WERI-Rb-1 (cell line): Measurements from ENCODE around the gene LRIG1.

Source experiments
- DNase-seq: peaks from one replicate; pipeline ENCODE4 v3.0.0-alpha.2; 2020
- H3K27ac ChIP-seq: fragments of 250-450 bp; sonication (Bioruptor Pico); 2 replicates; pipeline ENCODE4 v1.5.1; 2020; ENCODE audit warnings: mild to moderate bottlenecking, moderate library complexity
- H3K27me3 ChIP-seq: fragments of 250-450 bp; sonication (Bioruptor Pico); 2 replicates; pipeline ENCODE4 v1.5.1; 2021; ENCODE audit warnings: mild to moderate bottlenecking, low read depth, moderate library complexity; ENCODE audit not compliant: insufficient read depth, severe bottlenecking
- H3K36me3 ChIP-seq: fragments of 250-450 bp; sonication (Bioruptor Pico); 2 replicates; pipeline ENCODE4 v1.5.1; 2020; ENCODE audit warnings: mild to moderate bottlenecking, moderate library complexity
- H3K4me3 ChIP-seq: 2 replicates; pipeline ENCODE4 v1.5.1; 2011; ENCODE audit warnings: low read depth, mild to moderate bottlenecking, control low read depth, low read length
- H3K9me3 ChIP-seq: fragments of 250-450 bp; sonication (Bioruptor Pico); 2 replicates; pipeline ENCODE4 v1.5.1; 2021; ENCODE audit warnings: mild to moderate bottlenecking, moderate library complexity; ENCODE audit not compliant: severe bottlenecking
- CTCF ChIP-seq: IDR thresholded peaks from 2 replicates; pipeline ENCODE4 v1.5.1; 2011; ENCODE audit warnings: low read depth, mild to moderate bottlenecking, control low read depth, inconsistent platforms, low read length

LRIG1 gene

GRCh38 chr3:66497985-66498671, 2.7 kb downstream of the LRIG1 start:
- no peak for DNase-seq
- Histone ChIP-seq H3K27ac (no peak overlapping the region), H3K36me3 (peaks cover 5% of the 10 kb centered on the region; the same call in 1 of the 2 replicates), H3K27me3 (no peaks in the 10 kb centered on the region), H3K9me3 (no peaks in the 10 kb centered on the region), H3K4me3 (no peak overlapping the region)
- TF ChIP-seq CTCF = no peak

DNA sequence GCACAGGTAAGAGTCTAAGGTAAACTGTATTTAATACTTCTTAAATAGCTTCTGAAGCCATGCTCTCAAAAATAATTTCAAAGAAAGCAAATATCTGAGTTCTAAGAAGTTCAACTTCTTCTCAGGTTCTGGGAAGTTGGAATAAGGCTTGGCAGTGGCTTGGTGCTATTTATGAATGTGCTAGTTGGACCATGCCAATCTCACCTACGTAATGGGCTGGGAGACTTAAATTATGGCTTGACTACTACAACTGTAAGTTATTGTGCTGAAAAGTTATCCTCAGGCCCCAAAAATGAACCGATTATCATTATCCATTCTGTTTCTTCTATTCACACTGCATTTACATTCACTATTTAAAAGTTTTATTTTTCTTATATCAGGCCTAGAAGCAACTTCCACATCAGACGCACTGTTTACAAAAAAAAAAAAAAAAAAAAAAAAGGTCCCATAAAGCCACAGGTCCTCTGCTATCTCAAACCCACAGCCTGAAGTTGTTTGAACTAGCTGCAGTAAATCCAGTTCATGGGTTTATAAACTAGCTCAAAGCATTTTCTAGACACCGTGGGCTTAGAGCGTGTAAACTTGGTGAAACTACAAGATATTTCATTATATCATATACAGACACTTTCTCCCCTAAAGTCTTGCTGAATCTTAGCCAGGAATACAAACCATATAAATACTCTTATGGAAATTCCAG, 3.4 kb downstream of the LRIG1 start:
- no peak overlapping the region for H3K27ac ChIP-seq
- no peak for TF ChIP-seq CTCF
- no peak overlapping the region for H3K4me3 ChIP-seq
- H3K9me3 ChIP-seq = no peaks in the 10 kb centered on the region
- DNase-seq = no peak
- H3K36me3 ChIP-seq = peaks cover 5% of the 10 kb centered on the region; the same call in 1 of the 2 replicates
- no peaks in the 10 kb centered on the region for H3K27me3 ChIP-seq

DNA sequence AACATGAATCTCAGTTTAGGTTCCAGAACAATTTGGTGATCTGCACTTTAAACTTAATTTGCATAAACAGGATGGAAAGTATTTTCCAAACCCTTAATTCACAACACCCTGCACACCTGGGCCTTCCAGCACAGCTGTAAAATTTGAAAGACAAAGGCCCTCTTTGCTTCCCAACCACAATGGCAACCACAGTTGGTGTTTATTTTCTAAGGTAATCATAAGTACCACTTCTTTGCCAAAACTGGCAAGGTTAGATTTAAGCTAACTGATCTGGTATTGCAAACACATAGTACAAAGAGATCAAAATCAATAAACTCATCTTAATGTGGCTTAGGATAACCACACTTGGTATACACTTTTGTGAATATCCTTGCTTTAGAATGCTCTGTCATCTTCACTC, 4.1 kb downstream of the LRIG1 start:
- no peak for DNase-seq
- no peaks in the 10 kb centered on the region for H3K9me3 ChIP-seq
- no peak overlapping the region for H3K4me3 ChIP-seq
- H3K27ac ChIP-seq = no peak overlapping the region
- no peak for TF ChIP-seq CTCF
- H3K27me3 ChIP-seq = no peaks in the 10 kb centered on the region
- peaks cover 5% of the 10 kb centered on the region; the same call in 1 of the 2 replicates for H3K36me3 ChIP-seq

- DNase-seq = no peak
- peaks cover 5% of the 10 kb centered on the region; the same call in 1 of the 2 replicates for H3K36me3 ChIP-seq
- H3K27me3 ChIP-seq = no peaks in the 10 kb centered on the region
- TF ChIP-seq CTCF = no peak
- H3K9me3 ChIP-seq = no peaks in the 10 kb centered on the region
- H3K27ac ChIP-seq = no peak overlapping the region
- no peak overlapping the region for H3K4me3 ChIP-seq
Measured at GRCh38 chr3:66496301-66496700, 4.5 kb downstream of the LRIG1 start.

DNA sequence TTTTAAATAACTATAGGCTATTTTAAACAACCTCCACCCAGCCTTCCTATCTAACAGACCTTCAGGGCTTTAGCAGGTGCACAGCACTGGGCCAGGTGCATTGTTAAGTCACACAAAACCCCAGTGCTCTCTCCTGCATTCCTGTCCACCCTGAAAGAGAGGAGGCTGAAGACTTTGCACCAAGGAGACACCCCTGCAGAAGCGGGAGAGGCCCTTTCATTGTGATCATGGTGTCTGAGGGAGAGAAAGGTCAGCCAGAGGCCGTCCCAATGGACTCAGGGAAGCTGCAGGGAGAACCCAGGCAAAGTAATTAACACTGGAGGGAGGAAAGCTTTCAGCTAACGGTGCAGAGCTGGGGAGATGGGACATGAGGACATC, 5.2 kb downstream of the LRIG1 start:
- Histone ChIP-seq H3K4me3 (no peak overlapping the region), H3K9me3 (no peaks in the 10 kb centered on the region), H3K36me3 (peaks cover 5% of the 10 kb centered on the region; the same call in 1 of the 2 replicates), H3K27me3 (no peaks in the 10 kb centered on the region), H3K27ac (no peak overlapping the region)
- DNase-seq = no peak
- TF ChIP-seq CTCF = no peak
